DOHH2 (cell line): Measurements from ENCODE around the gene CD72.

Experiments
- H3F3A ChIP-seq: fragments of 200-600 bp; sonication (generic), shearing (Covaris generic); 2 replicates; pipeline ENCODE4 v1.6.0; 2016; ENCODE audit warnings: antibody characterized with exemption, mild to moderate bottlenecking; ENCODE audit not compliant: control insufficient read depth, insufficient read depth
- H3K27ac ChIP-seq: fragments of 200-600 bp; sonication (generic); 2 replicates; pipeline ENCODE4 v1.5.1; 2014; ENCODE audit warnings: low read depth, mild to moderate bottlenecking, low read length, moderate library complexity
- H3K27me3 ChIP-seq: fragments of 200-600 bp; sonication (generic); 2 replicates; pipeline ENCODE4 v1.6.1; 2014; ENCODE audit warnings: mild to moderate bottlenecking, low read length, mixed read lengths; ENCODE audit not compliant: control insufficient read depth
- H3K36me3 ChIP-seq: fragments of 200-600 bp; sonication (generic); 2 replicates; pipeline ENCODE4 v1.6.1; 2014; ENCODE audit warnings: mild to moderate bottlenecking, low read length, moderate library complexity, mixed read lengths; ENCODE audit not compliant: control insufficient read depth
- H3K4me1 ChIP-seq: fragments of 200-600 bp; sonication (generic); 2 replicates; pipeline ENCODE4 v1.6.1; 2014; ENCODE audit warnings: mild to moderate bottlenecking, low read length, mixed read lengths; ENCODE audit not compliant: control insufficient read depth
- H3K4me2 ChIP-seq: fragments of 200-600 bp; sonication (generic); 2 replicates; pipeline ENCODE4 v1.6.0; 2014; ENCODE audit warnings: mild to moderate bottlenecking, low read length, moderate library complexity
- H3K4me3 ChIP-seq: fragments of 200-600 bp; sonication (generic); 2 replicates; pipeline ENCODE4 v1.5.1; 2014; ENCODE audit warnings: mild to moderate bottlenecking, low read length, mixed read lengths
- H3K79me2 ChIP-seq: fragments of 200-600 bp; sonication (generic); 2 replicates; pipeline ENCODE4 v1.6.1; 2014; ENCODE audit warnings: mild to moderate bottlenecking, low read length, mixed read lengths; ENCODE audit not compliant: control insufficient read depth
- H3K9me2 ChIP-seq: fragments of 200-600 bp; sonication (generic); replicated peaks from 2 replicates; pipeline ENCODE4 v1.6.1; 2014; ENCODE audit warnings: mild to moderate bottlenecking, low read length, mixed read lengths; ENCODE audit not compliant: control insufficient read depth
- H3K9me3 ChIP-seq: fragments of 200-600 bp; sonication (generic); 2 replicates; pipeline ENCODE4 v1.6.1; 2014; ENCODE audit warnings: antibody characterized with exemption, low read length, mixed read lengths; ENCODE audit not compliant: control insufficient read depth, insufficient read depth
- H4K20me1 ChIP-seq: fragments of 200-600 bp; sonication (generic); 2 replicates; pipeline ENCODE4 v1.6.0; 2014; ENCODE audit warnings: low read depth, mild to moderate bottlenecking, antibody characterized with exemption, low read length, moderate library complexity; ENCODE audit not compliant: control insufficient read depth, insufficient read depth
- EZH2phosphoT487 ChIP-seq: fragments of 200-600 bp; sonication (generic); IDR thresholded peaks from 2 replicates; pipeline ENCODE4 v1.6.1; 2017; ENCODE audit warnings: borderline replicate concordance, mild to moderate bottlenecking, antibody characterized with exemption, low read length, moderate library complexity, mixed read lengths
- TF ChIP-seq, protein P1 (sequence below): fragments of 200-600 bp; sonication (generic); IDR thresholded peaks from one replicate; pipeline ENCODE4 v1.5.1; 2014; ENCODE audit warnings: antibody characterized with exemption, mild to moderate bottlenecking, low read depth, low read length; ENCODE audit not compliant: poor library complexity, severe bottlenecking

The CD72 gene

GRCh38 chr9:35666045-35666444 lies 47.8 kb upstream of the CD72 start:
- Histone ChIP-seq H3K4me1 (peaks cover 43% of the 10 kb centered on the region), H3K36me3 (peaks cover 37% of the 10 kb centered on the region), H3K9me3 (no peaks in the 10 kb centered on the region), H3K27ac (no peak overlapping the region), H3K79me2 (peaks cover 32% of the 10 kb centered on the region), H3K27me3 (no peaks in the 10 kb centered on the region), H3K4me2 (no peak overlapping the region), H4K20me1 (no peaks in the 10 kb centered on the region), H3K9me2 (no peaks in the 10 kb centered on the region), H3K4me3 (no peak overlapping the region), H3F3A (peaks cover 7% of the 10 kb centered on the region)
- TF ChIP-seq, protein P1, sequence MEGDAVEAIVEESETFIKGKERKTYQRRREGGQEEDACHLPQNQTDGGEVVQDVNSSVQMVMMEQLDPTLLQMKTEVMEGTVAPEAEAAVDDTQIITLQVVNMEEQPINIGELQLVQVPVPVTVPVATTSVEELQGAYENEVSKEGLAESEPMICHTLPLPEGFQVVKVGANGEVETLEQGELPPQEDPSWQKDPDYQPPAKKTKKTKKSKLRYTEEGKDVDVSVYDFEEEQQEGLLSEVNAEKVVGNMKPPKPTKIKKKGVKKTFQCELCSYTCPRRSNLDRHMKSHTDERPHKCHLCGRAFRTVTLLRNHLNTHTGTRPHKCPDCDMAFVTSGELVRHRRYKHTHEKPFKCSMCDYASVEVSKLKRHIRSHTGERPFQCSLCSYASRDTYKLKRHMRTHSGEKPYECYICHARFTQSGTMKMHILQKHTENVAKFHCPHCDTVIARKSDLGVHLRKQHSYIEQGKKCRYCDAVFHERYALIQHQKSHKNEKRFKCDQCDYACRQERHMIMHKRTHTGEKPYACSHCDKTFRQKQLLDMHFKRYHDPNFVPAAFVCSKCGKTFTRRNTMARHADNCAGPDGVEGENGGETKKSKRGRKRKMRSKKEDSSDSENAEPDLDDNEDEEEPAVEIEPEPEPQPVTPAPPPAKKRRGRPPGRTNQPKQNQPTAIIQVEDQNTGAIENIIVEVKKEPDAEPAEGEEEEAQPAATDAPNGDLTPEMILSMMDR: no peak

- peak overlapping the region; percentile 70 for H3K27ac ChIP-seq
- peak overlapping the region; percentile 83 for H3K4me3 ChIP-seq
- H3K27me3 ChIP-seq: no peaks in the 10 kb centered on the region
- no peak for TF ChIP-seq EZH2phosphoT487
- TF ChIP-seq, protein P1: no peak
- H3K4me1 ChIP-seq: peaks cover 49% of the 10 kb centered on the region
- H3F3A ChIP-seq: peaks cover 7% of the 10 kb centered on the region
- H3K36me3 ChIP-seq: peaks cover 43% of the 10 kb centered on the region
- no peaks in the 10 kb centered on the region for H3K9me3 ChIP-seq
- H3K4me2 ChIP-seq: peak overlapping the region; percentile 89
- H3K9me2 ChIP-seq: no peaks in the 10 kb centered on the region
- no peaks in the 10 kb centered on the region for H4K20me1 ChIP-seq
- peaks cover 32% of the 10 kb centered on the region for H3K79me2 ChIP-seq
Observed at GRCh38 chr9:35665471-35665818, 47.2 kb upstream of the CD72 start.

DNA sequence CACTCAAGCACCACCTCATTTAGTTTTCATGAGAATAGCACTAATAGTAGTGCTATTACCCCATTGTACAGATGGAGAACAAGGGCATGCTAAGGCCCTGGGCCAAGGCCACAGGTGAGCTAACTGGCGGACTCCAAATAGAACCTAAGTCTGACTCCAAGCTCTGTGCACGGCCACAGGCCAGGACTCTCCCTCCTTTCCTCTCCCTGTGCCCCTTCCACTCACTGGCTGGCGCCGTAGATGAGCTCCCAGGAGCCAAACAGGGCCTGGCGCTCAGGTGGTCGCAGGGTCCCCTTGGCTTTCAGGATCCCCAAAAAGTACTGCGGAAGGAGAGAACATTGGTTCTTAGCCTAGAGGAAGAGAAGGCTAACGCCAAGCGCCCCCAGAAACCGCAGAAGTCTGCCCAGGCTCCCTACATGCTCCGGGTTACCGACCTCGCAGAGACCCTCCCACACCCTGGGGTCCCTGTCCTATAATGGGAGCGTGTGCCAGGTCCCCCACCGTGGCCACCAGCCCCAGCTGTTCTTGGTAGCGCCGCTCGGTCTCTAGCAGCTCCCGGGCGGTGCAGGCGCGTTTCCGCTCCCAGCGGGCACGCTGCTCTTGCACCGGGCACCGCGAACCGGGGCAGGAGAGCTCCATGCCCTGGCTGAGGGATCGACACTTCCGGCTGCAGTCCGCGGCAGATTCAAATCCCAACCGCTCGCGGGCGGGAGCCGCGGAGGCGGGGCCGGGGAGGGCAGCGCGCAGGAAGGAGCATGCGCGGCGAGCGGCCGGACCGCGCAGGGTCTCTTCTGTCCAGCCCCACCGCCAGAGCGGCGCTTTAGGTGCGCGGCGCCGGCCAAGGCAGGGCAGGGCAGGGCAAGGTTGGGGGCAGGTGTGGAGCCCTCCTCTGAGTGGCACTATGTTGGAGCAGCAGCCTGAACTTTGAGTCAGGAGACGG lies 46.6 kb upstream of the CD72 start, which contains the start of gene ARHGEF39:
ARHGEF39 (minus strand) TSS at position 665 of the 940 bp plus-strand sequence; CDS start at position 639, 26 bp downstream.
- Histone ChIP-seq H3K4me1 (peaks cover 55% of the 10 kb centered on the region), H3K27ac (peak within 1 kb of the TSS; percentile 70)

More for the DNA sequence above, 46.6 kb upstream of the CD72 start, which contains the start of gene ARHGEF39:
- Histone ChIP-seq H3K36me3 (peaks cover 48% of the 10 kb centered on the region), H3K4me3 (peak within 1 kb of the TSS; percentile 83), H4K20me1 (no peaks in the 10 kb centered on the region), H3K27me3 (no peaks in the 10 kb centered on the region), H3K9me3 (no peaks in the 10 kb centered on the region), H3K9me2 (no peaks in the 10 kb centered on the region), H3K4me2 (peak within 1 kb of the TSS; percentile 89), H3F3A (peaks cover 7% of the 10 kb centered on the region), H3K79me2 (peaks cover 35% of the 10 kb centered on the region)
- TF ChIP-seq EZH2phosphoT487: no peak
- TF ChIP-seq, protein P1: peak; percentile 56
